Transverse colon (tissue), 3 donors: ENCODE results near the gene RGN.

ENCODE experiments used
- CTCF ChIP-seq, 5 experiments: fragments of 200-600 bp in 3 of 5; fragments of 450-650 bp in 2 of 5; sonication (generic) in 3 of 5; IDR thresholded peaks; 1 replicate in 2 of 5; 2 replicates in 3 of 5; pipeline ENCODE4 v1.5.1; 2016 to 2017; ENCODE audit warnings: antibody characterized with exemption in 5 of 5, inconsistent platforms in 3 of 5, mild to moderate bottlenecking in 2 of 5, moderate library complexity in 1 of 5
- EP300 ChIP-seq: sonication (generic); formaldehyde crosslinking; IDR thresholded peaks from one replicate; pipeline ENCODE4 v1.6.1; 2017; ENCODE audit warnings: antibody characterized with exemption, low read depth
- POLR2A ChIP-seq: fragments of 450-650 bp; IDR thresholded peaks from one replicate; pipeline ENCODE4 v1.6.1; 2016; ENCODE audit warnings: antibody characterized with exemption, mild to moderate bottlenecking, moderate library complexity

- TF ChIP-seq POLR2A (no peak), EP300 (no peak), CTCF (IDR thresholded peaks at IDR 0.05) (no peak)
Observed at GRCh38 chrX:47138171-47138570, 59.9 kb downstream of the RGN start.
